Upper lobe of left lung (tissue), 6 donors: ENCODE data around the gene ADAM15. TPM values are rescaled to one million over a fixed set of nuclear protein-coding genes. Genes with fewer than 3 reads are reported as not detected.

Source experiments
- ATAC-seq, 2 donors: fragments of 200-7000 bp; cut with Tn5 transposase; one replicate each; pipeline ENCODE4 v1.9.1; 2022; ENCODE audit warnings: mild to moderate bottlenecking in 2 of 2, moderate library complexity in 2 of 2; ENCODE audit not compliant: low FRiP score in 2 of 2
- DNase-seq, 2 donors: peaks; one replicate each; pipeline ENCODE4 v3.0.0-alpha.2; 2019 to 2020
- H3K27ac ChIP-seq, 4 donors: fragments of 200-600 bp; sonication (generic); one replicate each; pipeline ENCODE4 v1.5.1; 2016 to 2019
- H3K27me3 ChIP-seq, 4 donors: fragments of 200-600 bp; sonication (generic); one replicate each; pipeline ENCODE4 v1.5.1; 2017 to 2019
- H3K36me3 ChIP-seq, 4 donors: fragments of 200-600 bp; sonication (generic); one replicate each; pipeline ENCODE4 v1.5.1; 2016 to 2019
- H3K4me1 ChIP-seq, 4 donors: fragments of 200-600 bp; sonication (generic); one replicate each; pipeline ENCODE4 v1.5.1; 2018 to 2019
- H3K4me3 ChIP-seq, 4 donors: fragments of 200-600 bp; sonication (generic); one replicate each; pipeline ENCODE4 v1.5.1; 2017 to 2019; ENCODE audit warnings: mild to moderate bottlenecking in 2 of 4, moderate library complexity in 1 of 4
- H3K9me3 ChIP-seq, 4 donors: fragments of 200-600 bp; sonication (generic); one replicate each; pipeline ENCODE4 v1.5.1; 2018 to 2019
- CTCF ChIP-seq, 6 experiments: fragments of 450-650 bp in 4 of 6; fragments of 200-600 bp in 2 of 6; sonication (generic) in 2 of 6; IDR thresholded peaks; one replicate each; pipeline ENCODE4 v1.5.1; 2016 to 2019; ENCODE audit warnings: antibody characterized with exemption in 6 of 6
- EP300 ChIP-seq, 4 donors: sonication (generic); formaldehyde crosslinking; IDR thresholded peaks; one replicate each; pipeline ENCODE4 v1.5.1; 2017; ENCODE audit warnings: antibody characterized with exemption in 4 of 4, control low read depth in 2 of 4
- POLR2A ChIP-seq, 4 donors: fragments of 450-650 bp; IDR thresholded peaks; one replicate each; pipeline ENCODE4 v1.5.1; 2016 to 2017; ENCODE audit warnings: antibody characterized with exemption in 4 of 4, mild to moderate bottlenecking in 2 of 4
- POLR2AphosphoS5 ChIP-seq, 2 donors: sonication (generic); formaldehyde crosslinking; IDR thresholded peaks; one replicate each; pipeline ENCODE4 v1.5.1; 2017; ENCODE audit warnings: antibody characterized with exemption in 2 of 2
- WGBS, 2 donors: methylation state at CpG; one replicate each; pipeline ENCODE4 v1.1.5; 2017 to 2018; 5-methylcytosine and 5-hydroxymethylcytosine counted together
- total RNA-seq, 6 donors: library from RNA; depleted of rRNA in 4 of 6; stranded (reverse); fragments of >200 nt in 4 of 6; gene quantifications; one replicate each; pipeline versions ENCODE4 v1.1.0 to v1.2.1, GENCODE V29; 2016 to 2021
- donor health status: DM: no; HTN: no; CAD: no; lungs with moderate emphysema.
- donor health status: DM: no; HTN: yes; CAD: no; lungs with severe emphysema.

ADAM15 gene
- total RNA-seq, 6 donors from 2014 or later, result 52.1 to 246 (median 106) TPM

- WGBS, 2 donors, result 85 to 86% methylated on average over 10 to 12 of the region's 12 CpGs
These were observed 41.5 kb downstream of the ADAM15 start for GRCh38 chr1:155092641-155093040.

GRCh38 chr1:155093911-155094621, 43.0 kb downstream of the ADAM15 start:
- Histone ChIP-seq H3K4me3 (peak overlapping the region in 1 of 4 donors; percentile 12), H3K9me3 (no peaks in the 10 kb centered on the region), H3K27ac (peak overlapping the region; percentile 6 to 77 (median 72)), H3K27me3 (no peaks in the 10 kb centered on the region), H3K36me3 (no peaks in the 10 kb centered on the region), H3K4me1 (peaks cover 13 to 21% (median 17%) of the 10 kb centered on the region in 4 donors)
- TF ChIP-seq EP300 (IDR thresholded peaks at IDR 0.05) (no peak), POLR2AphosphoS5 (IDR thresholded peaks at IDR 0.05) (no peak), CTCF (IDR thresholded peaks at IDR 0.05) (peak in 4 of 6 experiments; percentile 3 to 48 (median 38)), POLR2A (IDR thresholded peaks at IDR 0.05) (no peak)
- ATAC-seq (peak; percentile 43 to 47), DNase-seq (peak in 1 of 2 donors; percentile 42)
- WGBS, 2 donors, result 10 to 11% methylated on average over 12 to 13 of the region's 13 CpGs

More at GRCh38 chr1:155092641-155093040, 41.5 kb downstream of the ADAM15 start:
- Histone ChIP-seq H3K4me1 (peaks cover 13 to 21% (median 17%) of the 10 kb centered on the region in 4 donors), H3K9me3 (no peaks in the 10 kb centered on the region), H3K4me3 (no peak overlapping the region), H3K27ac (no peak overlapping the region), H3K36me3 (no peaks in the 10 kb centered on the region), H3K27me3 (no peaks in the 10 kb centered on the region)
- ATAC-seq (no peak), DNase-seq (no peak)
- no peak for TF ChIP-seq POLR2A (IDR thresholded peaks at IDR 0.05)
- no peak for TF ChIP-seq EP300 (IDR thresholded peaks at IDR 0.05)
- no peak for TF ChIP-seq CTCF (IDR thresholded peaks at IDR 0.05)
- no peak for TF ChIP-seq POLR2AphosphoS5 (IDR thresholded peaks at IDR 0.05)

GRCh38 chr1:155094622-155094948, 43.5 kb downstream of the ADAM15 start:
- DNase-seq (no peak), ATAC-seq (no peak)
- no peak overlapping the region for H3K4me3 ChIP-seq
- H3K9me3 ChIP-seq, result no peaks in the 10 kb centered on the region
- H3K36me3 ChIP-seq, result no peaks in the 10 kb centered on the region
- WGBS, 2 donors, result 56 to 73% methylated on average over 2 of the region's 2 CpGs
- H3K27me3 ChIP-seq, result no peaks in the 10 kb centered on the region
- H3K27ac ChIP-seq, result peak overlapping the region; percentile 6 to 77 (median 72)
- H3K4me1 ChIP-seq, result peaks cover 13 to 21% (median 17%) of the 10 kb centered on the region in 4 donors
- TF ChIP-seq POLR2A (IDR thresholded peaks at IDR 0.05) (no peak), CTCF (IDR thresholded peaks at IDR 0.05) (no peak), EP300 (IDR thresholded peaks at IDR 0.05) (no peak)

DNA sequence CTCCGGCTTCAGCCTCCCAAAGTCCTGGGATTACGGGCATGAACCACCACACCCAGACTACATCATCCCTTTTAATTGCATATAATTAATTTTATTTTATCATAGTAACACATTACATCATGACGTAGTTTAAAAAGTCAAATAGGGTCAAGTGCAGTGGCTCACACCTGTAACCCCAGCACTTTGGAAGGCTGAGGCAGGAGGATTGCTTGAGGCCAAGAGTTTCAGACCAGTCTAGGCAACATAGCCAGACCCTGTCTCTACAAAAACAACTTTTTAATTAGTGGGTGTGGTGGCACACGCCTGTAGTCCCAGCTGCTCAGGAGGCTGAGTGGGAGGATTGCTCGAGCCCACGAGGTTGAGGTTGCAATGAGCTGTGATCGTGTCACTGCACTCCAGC, 48.2 kb downstream of the ADAM15 start:
- no peak for ATAC-seq
- no peak for DNase-seq
- no peaks in the 10 kb centered on the region for H3K9me3 ChIP-seq
- 82 to 92% methylated on average over 7 of the region's 7 CpGs for WGBS, 2 donors
- no peak overlapping the region for H3K4me3 ChIP-seq
- no peaks in the 10 kb centered on the region for H3K36me3 ChIP-seq
- TF ChIP-seq CTCF (IDR thresholded peaks at IDR 0.05) (no peak), POLR2A (IDR thresholded peaks at IDR 0.05) (no peak), POLR2AphosphoS5 (IDR thresholded peaks at IDR 0.05) (no peak), EP300 (IDR thresholded peaks at IDR 0.05) (no peak)
- H3K4me1 ChIP-seq, result peaks cover 3 to 14% (median 8%) of the 10 kb centered on the region in 4 donors
- no peaks in the 10 kb centered on the region for H3K27me3 ChIP-seq
- H3K27ac ChIP-seq, result no peak overlapping the region

- WGBS, 2 donors, result 74 to 75% methylated on average over 9 of the region's 9 CpGs
- H3K27me3 ChIP-seq, result no peaks in the 10 kb centered on the region
- DNase-seq, result no peak
- peaks cover 3 to 29% (median 15%) of the 10 kb centered on the region in 4 donors for H3K4me1 ChIP-seq
- H3K4me3 ChIP-seq, result no peak overlapping the region
- H3K36me3 ChIP-seq, result no peaks in the 10 kb centered on the region
- H3K27ac ChIP-seq, result no peak overlapping the region
- TF ChIP-seq POLR2AphosphoS5 (IDR thresholded peaks at IDR 0.05), result no peak
- ATAC-seq, result no peak
- no peaks in the 10 kb centered on the region for H3K9me3 ChIP-seq
These were observed 52.2 kb downstream of the ADAM15 start for GRCh38 chr1:155103325-155103724.
